Ectodermal cell (in vitro differentiated cells): ENCODE data around the gene GIN1.
A peak's percentile ranks its signal among the peaks of the same experiment; 100 is the strongest.

ENCODE experiments used
- H3K27ac ChIP-seq: 2 replicates; pipeline ENCODE4 v1.7.0; 2013; ENCODE audit warnings: mild to moderate bottlenecking, low read depth, low read length; ENCODE audit not compliant: insufficient read depth, poor library complexity, severe bottlenecking
- H3K27me3 ChIP-seq: 2 replicates; pipeline ENCODE4 v1.7.0; 2013; ENCODE audit warnings: mild to moderate bottlenecking, low read length; ENCODE audit not compliant: insufficient read depth, control insufficient read depth, poor library complexity, severe bottlenecking
- H3K36me3 ChIP-seq: one replicate; pipeline ENCODE4 v1.7.0; 2013; ENCODE audit warnings: low read length; ENCODE audit not compliant: control insufficient read depth, insufficient read depth
- H3K4me1 ChIP-seq: one replicate; pipeline ENCODE4 v1.7.0; 2013; ENCODE audit warnings: low read length; ENCODE audit not compliant: control insufficient read depth, insufficient read depth
- H3K4me3 ChIP-seq: 2 replicates; pipeline ENCODE4 v1.7.0; 2013; ENCODE audit warnings: low read depth, low read length, control low read depth; ENCODE audit not compliant: insufficient read depth
- H3K9me3 ChIP-seq: 2 replicates; pipeline ENCODE4 v1.7.0; 2013; ENCODE audit warnings: mild to moderate bottlenecking, low read length, moderate library complexity; ENCODE audit not compliant: control insufficient read depth
- WGBS, 2 experiments: methylation state at CpG; one replicate each; pipeline ENCODE4 v1.1.7; 2013; ENCODE audit warnings: missing lambda C conversion rate in 2 of 2; 5-methylcytosine and 5-hydroxymethylcytosine counted together

Gene GIN1

GRCh38 chr5:103133231-103133630, 13.3 kb upstream of the GIN1 start:
- Histone ChIP-seq H3K36me3 (peaks cover 9% of the 10 kb centered on the region), H3K27ac (no peak overlapping the region), H3K9me3 (no peaks in the 10 kb centered on the region), H3K4me1 (no peaks in the 10 kb centered on the region), H3K27me3 (no peaks in the 10 kb centered on the region), H3K4me3 (no peak overlapping the region)
- 89 to 90% methylated on average over 1 of the region's 2 CpGs for WGBS, 2 experiments

GRCh38 chr5:103132684-103133083, 12.7 kb upstream of the GIN1 start:
- Histone ChIP-seq H3K4me3 (no peak overlapping the region), H3K27ac (no peak overlapping the region), H3K9me3 (no peaks in the 10 kb centered on the region), H3K36me3 (peaks cover 9% of the 10 kb centered on the region), H3K27me3 (no peaks in the 10 kb centered on the region), H3K4me1 (no peaks in the 10 kb centered on the region)
- 93 to 100% methylated on average over 1 of the region's 1 CpG for WGBS, 2 experiments

GRCh38 chr5:103128202-103128601, 8.3 kb upstream of the GIN1 start:
- Histone ChIP-seq H3K4me1 (no peaks in the 10 kb centered on the region), H3K27me3 (no peaks in the 10 kb centered on the region), H3K27ac (no peak overlapping the region), H3K36me3 (no peaks in the 10 kb centered on the region), H3K9me3 (no peaks in the 10 kb centered on the region), H3K4me3 (no peak overlapping the region)

- Histone ChIP-seq H3K4me1 (no peaks in the 10 kb centered on the region), H3K27ac (no peak overlapping the region), H3K27me3 (no peaks in the 10 kb centered on the region), H3K36me3 (no peaks in the 10 kb centered on the region), H3K9me3 (no peaks in the 10 kb centered on the region), H3K4me3 (no peak overlapping the region)
- WGBS, 2 experiments: 95% methylated on average over 2 of the region's 2 CpGs; no CpG with 5 or more reads in 1 of the 2 experiments
These were observed 7.4 kb upstream of the GIN1 start for GRCh38 chr5:103127292-103127817.

GRCh38 chr5:103126557-103126956, 6.6 kb upstream of the GIN1 start:
- peaks cover 7% of the 10 kb centered on the region for H3K4me1 ChIP-seq
- no peak overlapping the region for H3K4me3 ChIP-seq
- no peak overlapping the region for H3K27ac ChIP-seq
- WGBS, 2 experiments: 92% methylated on average over 5 of the region's 5 CpGs
- H3K36me3 ChIP-seq: no peaks in the 10 kb centered on the region
- H3K27me3 ChIP-seq: no peaks in the 10 kb centered on the region
- H3K9me3 ChIP-seq: no peaks in the 10 kb centered on the region

GRCh38 chr5:103122242-103122641, 2.3 kb upstream of the GIN1 start:
- Histone ChIP-seq H3K4me3 (no peak overlapping the region), H3K4me1 (peaks cover 10% of the 10 kb centered on the region), H3K9me3 (no peaks in the 10 kb centered on the region), H3K27ac (no peak overlapping the region), H3K36me3 (no peaks in the 10 kb centered on the region), H3K27me3 (no peaks in the 10 kb centered on the region)
- 77 to 79% methylated on average over 3 of the region's 3 CpGs for WGBS, 2 experiments

GRCh38 chr5:103120607-103121200, 766 bp upstream of the GIN1 start:
- H3K27ac ChIP-seq: peak overlapping the region; percentile 78
- no peaks in the 10 kb centered on the region for H3K36me3 ChIP-seq
- H3K27me3 ChIP-seq: no peaks in the 10 kb centered on the region
- no peaks in the 10 kb centered on the region for H3K9me3 ChIP-seq
- H3K4me1 ChIP-seq: peaks cover 10% of the 10 kb centered on the region
- 0 to 5% methylated on average over 14 to 17 of the region's 17 CpGs for WGBS, 2 experiments
- peak overlapping the region; percentile 83 for H3K4me3 ChIP-seq

- WGBS, 2 experiments: 4% methylated on average over 15 of the region's 15 CpGs
- H3K27ac ChIP-seq: peak overlapping the region; percentile 98
- peak overlapping the region; percentile 83 for H3K4me3 ChIP-seq
- no peaks in the 10 kb centered on the region for H3K27me3 ChIP-seq
- H3K9me3 ChIP-seq: no peaks in the 10 kb centered on the region
- no peaks in the 10 kb centered on the region for H3K36me3 ChIP-seq
- peaks cover 10% of the 10 kb centered on the region for H3K4me1 ChIP-seq
These were observed 721 bp downstream of the GIN1 start for GRCh38 chr5:103119070-103119764.

GRCh38 chr5:103117471-103117991, 2.4 kb downstream of the GIN1 start:
- H3K4me1 ChIP-seq: peaks cover 10% of the 10 kb centered on the region
- no peak overlapping the region for H3K27ac ChIP-seq
- no peaks in the 10 kb centered on the region for H3K9me3 ChIP-seq
- 94 to 100% methylated on average over 1 to 4 of the region's 4 CpGs for WGBS, 2 experiments
- H3K4me3 ChIP-seq: no peak overlapping the region
- H3K36me3 ChIP-seq: no peaks in the 10 kb centered on the region
- no peaks in the 10 kb centered on the region for H3K27me3 ChIP-seq

GRCh38 chr5:103114440-103114839, 5.5 kb downstream of the GIN1 start:
- no peaks in the 10 kb centered on the region for H3K4me1 ChIP-seq
- H3K27ac ChIP-seq: no peak overlapping the region
- H3K4me3 ChIP-seq: no peak overlapping the region
- H3K36me3 ChIP-seq: no peaks in the 10 kb centered on the region
- WGBS, 2 experiments: 93% methylated on average over 2 of the region's 2 CpGs
- no peaks in the 10 kb centered on the region for H3K9me3 ChIP-seq
- H3K27me3 ChIP-seq: no peaks in the 10 kb centered on the region
